HG03060 (cell line): Measurements from ENCODE around the gene ELF1.

ENCODE experiments used
- ATAC-seq: cut with Tn5 transposase; IDR thresholded peaks from one replicate; pipeline ENCODE4 v1.9.1; 2021; ENCODE audit warnings: low read depth, moderate number of reproducible peaks; ENCODE audit not compliant: unreplicated experiment

The ELF1 gene

DNA sequence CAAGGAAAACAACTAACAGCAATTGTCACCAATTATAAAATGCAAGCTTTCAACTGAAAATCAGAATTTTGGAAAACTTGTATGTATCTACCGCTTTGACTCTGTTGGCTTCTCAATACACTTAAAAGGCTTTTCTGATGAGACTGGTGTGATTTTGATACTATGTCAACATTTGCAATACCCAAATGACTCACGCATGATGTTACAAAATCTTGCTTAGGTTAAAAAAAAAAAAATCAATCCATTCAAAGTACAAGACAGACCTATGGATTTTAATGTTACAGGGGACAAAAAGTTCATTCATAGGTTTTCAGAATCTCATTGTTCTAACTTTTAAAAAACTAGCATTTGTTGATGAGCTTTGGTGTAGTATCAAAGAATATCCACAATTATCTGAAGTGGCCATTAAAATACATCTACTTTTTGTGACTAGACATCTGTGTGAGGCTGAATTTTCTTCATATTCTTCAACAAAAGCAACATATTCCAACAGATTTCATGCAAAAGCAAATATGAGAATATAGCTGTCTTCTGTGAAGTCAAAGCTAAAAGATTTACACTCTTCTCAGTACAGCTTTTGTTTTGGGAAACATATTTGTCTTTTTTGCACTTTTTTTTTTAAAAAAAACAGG, 10.7 kb downstream of the ELF1 start:
- ATAC-seq, result no peak

DNA sequence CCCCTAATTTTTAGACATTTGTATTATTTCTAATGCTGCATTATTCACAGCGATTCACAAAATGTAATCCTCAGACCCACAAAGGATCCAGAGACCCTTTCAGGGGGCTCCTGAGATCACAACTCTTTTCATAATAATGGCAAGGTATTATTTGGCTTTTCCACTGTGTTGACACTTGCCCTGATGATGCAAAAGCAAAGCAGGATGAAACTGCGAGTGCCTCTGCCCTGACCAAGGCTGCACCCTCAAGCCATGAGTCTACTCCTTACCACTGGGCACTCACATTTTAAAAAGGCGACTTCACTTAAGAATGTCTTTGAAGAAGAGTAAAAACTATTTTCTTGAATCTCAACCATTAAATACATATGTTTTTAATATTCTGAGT, 11.4 kb downstream of the ELF1 start:
- ATAC-seq, result no peak

DNA sequence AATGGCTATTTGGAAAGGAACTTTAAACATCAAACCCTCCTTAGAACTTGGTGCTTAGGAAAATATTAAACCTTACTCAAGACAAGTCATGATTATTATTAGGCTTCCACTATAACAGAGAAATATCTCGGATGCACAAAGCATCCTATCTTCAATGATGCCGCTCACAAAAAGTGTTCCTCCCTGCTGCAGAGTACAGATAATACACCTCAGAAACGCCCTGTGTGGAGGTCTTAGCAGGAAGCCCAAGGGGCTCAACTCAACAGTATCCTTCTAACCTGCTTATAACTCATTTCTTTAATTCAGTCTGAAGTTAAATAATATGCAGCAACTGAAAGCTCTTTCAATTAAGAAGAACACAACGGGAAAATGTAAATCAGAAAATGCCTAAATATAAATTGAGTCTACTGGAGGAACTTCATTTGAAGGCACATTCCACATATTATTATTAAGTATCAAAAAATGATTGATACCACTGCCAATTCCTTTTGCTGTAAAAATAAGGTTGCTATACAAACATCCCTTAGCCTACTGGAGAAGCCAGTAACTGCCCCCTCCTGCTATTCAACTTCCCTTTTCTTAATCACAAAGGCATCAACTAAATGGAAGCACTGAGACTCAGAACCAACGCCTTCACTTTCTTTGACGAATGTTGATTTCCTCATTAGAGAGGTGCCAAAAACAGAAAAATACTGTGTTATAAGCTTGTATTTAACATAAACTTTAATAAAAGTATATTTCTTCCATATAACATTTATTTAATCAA, 12.0 kb downstream of the ELF1 start:
- no peak for ATAC-seq

DNA sequence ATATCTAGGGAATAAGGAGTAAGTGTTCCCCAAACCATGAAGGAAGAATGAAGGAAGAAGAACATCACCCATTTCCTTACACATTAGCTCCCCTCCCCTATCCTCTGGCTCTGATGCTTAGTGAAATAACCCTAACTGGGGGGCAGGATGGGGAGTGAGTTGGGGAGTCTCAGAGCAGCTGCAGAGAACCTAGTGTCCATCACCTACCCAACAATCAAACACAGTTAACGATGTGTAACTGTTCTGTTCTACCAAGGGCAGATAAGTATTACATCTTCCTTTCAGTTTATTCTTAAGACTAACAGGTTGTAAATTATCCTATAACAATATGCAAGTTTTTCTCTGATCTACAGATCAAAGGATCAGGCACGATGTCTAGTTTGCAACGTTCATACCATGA, 12.8 kb downstream of the ELF1 start:
- ATAC-seq, result no peak

DNA sequence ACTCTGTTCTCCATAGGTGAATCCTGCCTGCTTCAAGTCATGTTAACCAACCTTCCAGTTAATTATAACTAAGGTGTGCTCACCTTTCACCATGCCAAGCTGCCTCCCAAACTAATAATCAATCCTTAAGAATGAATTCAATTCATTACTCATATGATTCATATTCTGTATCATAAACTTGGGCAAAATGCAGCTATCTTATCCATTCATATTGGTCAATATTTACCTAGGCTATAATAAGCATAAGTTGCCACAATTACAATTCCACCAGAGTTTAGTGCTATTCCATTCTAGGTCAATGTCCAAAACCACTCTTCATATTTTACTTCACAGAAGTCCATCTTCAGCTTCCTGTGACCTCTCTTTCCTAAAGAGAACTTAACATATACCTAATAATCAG, 13.4 kb downstream of the ELF1 start:
- ATAC-seq, result no peak

DNA sequence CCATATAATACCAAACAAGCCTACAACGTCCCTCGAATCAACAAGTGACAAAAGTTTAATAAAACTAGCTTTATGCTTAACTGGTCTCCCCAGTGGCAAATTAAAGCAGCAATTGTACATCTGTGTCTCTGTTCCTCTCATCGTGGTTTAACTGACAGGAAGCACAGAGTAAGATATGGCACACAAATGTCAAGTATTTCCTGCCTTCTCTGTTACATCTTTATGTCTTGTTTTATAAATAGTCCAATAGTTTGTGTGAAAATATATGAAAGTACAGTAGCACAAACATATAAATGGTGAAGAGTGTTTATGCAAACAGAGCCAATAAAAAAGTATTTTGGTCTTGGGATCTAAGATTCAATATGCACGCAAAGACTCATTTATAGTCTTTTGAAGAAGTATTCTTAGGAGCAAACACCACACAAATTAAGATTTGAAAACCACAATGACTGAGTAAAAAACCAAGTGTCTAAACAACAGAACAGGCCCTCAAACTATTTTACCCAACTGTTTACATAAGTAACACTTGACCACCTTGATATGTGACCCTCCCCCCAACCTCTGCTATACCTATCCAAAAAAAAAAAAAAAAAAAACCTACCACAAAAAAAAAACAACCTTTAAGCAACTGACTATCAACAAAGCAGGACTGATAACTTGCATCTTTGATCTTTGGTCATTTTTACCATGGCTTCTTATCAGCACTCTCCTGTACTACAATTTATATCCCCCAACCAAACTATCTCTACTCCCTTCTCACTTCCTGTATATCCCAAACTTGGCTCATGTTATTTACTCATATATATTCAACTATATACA, 14.0 kb downstream of the ELF1 start:
- ATAC-seq, result peak; percentile 66

DNA sequence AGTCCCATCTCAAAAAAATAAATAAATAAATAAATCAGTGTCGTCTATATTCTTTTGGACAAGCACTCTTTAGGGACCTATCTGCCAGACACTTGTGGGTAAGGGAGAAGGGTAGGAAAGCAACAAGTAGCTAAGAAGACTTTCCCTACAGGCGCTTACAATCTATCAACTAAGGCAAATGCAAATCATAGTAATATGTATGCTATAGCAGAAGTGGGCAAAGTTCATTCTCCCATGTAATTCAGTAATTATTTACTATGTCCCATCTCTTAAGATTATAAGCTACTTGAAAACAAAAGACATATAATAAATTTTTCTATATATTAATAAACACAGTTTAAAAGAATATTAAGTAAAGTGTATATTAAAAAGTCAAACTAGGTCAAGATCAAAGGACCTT, 16.5 kb downstream of the ELF1 start:
- ATAC-seq, result no peak

DNA sequence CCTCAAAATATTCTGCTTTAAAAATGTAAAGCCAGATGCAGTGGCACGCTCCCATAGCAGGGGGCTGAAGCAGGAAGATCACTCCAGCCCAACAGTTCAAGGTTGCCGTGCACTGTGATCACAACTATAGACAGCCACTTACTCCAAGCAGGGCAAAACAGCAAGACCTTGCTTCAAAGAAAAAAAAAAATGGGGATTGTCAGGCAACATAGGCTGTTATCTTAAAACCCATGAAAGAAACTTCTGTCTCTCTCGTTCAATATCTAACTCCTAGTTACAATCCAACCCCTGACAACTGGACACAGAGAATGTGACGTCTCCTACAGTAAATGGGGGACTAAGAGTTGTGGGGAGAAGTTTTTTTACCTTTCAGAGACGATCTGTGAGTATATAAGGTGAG, 17.4 kb downstream of the ELF1 start:
- no peak for ATAC-seq

DNA sequence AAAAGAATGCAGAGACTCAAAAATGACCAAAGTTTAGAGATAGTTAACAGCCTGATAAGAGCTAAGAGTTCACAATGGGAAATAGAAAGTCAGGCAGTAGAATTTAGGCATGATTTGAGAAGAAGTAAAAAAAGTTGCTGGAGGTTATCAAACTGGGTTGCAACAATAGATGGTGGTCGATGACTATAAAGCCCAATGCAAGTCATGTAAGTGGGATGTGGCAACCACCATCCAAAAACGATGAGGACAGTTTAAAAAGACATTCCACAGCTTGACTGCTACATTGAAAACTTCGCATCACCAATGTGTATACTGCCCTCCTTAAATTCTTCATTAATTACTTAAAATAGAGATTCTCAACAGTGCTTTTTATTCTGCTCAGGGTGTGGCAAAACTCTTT, 19.7 kb downstream of the ELF1 start:
- no peak for ATAC-seq

DNA sequence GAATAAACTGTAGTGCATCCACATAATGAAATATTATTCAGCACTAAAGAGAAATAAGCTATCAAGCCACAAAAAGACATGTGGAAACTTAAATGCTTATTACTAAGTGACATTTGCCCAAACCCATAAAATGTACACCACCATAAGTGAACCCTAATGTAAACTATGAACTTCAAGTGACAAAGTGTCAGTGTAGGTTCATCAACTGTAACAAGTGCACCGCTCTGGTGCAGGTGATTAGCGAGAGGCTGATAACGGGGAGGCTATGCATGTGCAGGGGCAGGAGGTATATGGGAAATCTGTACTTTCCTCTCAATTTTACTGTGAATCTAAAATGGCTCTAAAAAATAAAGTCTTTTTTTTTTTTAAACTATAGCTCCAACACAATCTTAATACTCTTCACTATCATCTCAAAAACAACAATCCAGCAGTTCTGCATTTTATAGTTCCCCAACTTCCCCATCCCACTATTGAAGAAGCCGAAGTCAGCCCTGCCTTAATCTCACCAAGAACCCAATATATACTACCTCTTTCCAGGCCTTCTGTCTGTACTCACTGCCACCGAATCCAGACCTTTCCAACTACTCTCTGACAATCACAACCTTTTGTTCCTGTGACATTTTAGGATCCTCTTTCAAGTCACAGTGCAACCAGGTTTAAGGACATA, 22.6 kb downstream of the ELF1 start:
- no peak for ATAC-seq

DNA sequence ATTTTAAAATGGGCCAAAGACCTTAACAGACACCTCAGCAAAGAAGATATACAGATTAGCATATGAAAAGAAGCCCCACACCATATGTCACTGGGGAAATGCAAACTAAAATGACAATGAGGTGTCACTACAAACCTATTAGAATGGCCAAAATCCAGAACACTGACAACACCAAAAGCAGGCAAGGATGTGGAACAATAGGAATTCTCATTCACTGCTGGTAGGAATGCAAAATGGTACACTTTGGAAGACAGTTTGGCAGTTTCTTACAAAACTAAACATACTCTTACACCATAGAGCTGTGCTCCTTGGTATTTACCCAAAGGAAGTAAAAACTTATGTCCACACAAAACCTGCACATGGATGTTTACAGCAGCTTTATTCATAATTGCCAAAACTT, 23.1 kb downstream of the ELF1 start:
- ATAC-seq, result no peak

DNA sequence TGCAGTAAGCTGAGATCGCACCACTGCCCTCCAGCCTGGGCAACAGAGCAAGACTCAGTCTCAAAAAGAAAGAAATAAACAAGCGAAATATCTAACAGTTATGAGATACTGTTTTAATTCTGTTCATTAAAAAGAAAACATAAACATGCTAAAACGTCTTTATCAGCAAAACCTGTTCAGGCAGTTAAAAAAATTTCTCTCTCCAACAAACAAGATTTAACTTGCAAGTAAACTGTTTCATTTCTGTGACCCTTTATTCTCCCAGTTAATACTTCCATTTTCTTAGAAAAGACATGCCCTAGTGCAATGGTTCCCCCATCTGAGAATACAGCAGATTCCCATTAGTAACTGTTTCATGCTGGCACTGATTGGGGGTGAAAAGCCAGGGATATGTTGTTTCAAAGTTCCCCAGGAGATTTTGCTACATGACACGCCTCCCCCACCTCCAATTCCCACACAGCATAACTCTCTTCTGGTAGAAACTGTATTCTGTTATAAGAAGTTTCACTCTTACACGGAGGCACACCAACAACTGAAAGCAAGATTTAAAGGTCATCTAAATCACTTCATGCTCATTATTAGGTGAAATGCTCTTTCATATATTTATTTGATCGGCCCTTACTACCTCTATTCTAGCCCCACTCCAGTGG, 24.4 kb downstream of the ELF1 start:
- ATAC-seq, result peak; percentile 49

DNA sequence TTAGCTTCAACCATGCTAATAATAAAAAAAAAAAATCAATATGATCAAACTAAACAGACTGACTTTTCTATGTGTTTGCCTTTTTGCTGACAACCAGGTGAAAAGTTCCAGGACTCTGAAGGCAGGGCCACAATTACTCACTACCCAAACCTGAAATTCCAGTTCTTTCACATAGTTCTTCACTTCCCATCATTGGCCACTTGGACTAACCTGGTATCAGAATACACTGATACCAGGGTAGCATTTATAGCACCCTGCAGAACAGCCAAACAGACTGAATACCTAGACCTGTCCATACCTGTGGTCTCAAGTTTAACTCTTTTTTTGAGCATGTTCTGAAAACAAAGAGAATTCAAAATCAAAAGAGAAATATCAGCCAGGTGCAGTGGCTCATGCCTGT, 25.1 kb downstream of the ELF1 start:
- no peak for ATAC-seq

DNA sequence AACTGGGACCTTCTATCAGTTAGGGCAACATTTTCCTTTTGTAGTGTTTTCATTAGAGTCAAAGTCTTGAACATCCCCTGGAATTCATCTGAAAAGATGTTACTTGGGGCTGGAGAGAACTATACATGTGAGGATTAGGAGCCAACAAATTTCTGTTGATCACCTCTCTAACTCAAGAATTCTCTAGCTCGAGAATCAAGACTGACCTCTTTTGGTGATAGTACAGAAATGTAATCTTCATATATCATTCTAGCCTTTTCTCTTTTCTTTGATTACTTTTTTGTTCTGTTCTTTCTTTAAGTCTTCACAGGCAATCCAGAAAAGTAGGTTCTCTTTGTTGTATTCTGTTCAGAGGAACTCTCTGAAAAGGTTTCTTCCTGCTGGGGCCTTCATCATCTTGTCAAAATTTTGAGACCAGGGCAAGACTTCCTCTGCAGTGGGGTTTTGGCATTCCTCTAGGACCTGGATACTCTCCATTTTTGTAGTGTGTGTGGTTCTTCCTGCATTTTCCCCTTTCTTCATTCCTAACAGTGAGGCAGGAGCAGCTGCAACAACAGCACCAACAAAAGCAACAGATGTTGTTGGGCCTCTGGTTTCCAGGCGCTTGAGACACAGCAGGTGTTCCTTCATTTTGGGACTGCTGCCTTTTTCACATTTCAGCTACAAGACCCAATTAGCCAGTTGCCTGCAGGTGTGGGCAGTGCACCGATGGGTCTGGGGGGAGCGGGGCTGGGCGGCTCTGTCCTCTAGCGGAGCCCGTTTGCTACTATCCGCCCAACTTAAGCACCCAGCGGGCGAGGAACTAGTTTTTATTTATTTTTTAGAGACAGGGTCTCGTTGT, 26.2 kb downstream of the ELF1 start:
- no peak for ATAC-seq

DNA sequence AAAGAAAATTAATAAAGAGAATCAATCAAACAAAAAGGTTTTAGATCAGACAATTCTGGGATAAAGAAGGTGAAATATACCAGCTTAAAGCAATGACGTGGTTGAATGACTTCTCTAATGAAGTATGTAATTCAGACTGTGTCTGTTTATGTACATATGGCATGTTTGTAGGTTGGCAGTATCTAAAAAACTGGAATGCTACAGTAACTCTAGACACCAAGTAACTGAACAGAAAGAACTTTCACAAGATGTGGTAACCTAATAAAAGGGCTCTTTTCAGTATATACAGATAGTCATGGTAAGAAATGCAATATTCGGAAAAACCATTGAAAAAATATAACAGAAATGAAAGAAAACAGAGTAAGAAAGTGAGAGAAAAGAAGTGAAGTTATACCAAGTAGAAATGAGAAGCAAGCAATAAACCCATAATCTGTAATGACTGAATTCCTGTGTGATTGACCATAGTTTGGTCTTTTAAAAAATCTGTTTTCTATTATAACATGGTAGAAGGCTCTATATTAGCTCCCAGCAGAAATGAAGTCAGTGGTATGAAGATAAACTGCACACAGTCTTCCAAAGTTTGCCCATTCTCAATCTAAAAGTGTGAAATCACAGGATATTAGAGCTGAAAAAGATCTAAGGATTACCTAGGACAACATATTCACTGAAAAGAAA, 31.4 kb downstream of the ELF1 start:
- ATAC-seq, result no peak

DNA sequence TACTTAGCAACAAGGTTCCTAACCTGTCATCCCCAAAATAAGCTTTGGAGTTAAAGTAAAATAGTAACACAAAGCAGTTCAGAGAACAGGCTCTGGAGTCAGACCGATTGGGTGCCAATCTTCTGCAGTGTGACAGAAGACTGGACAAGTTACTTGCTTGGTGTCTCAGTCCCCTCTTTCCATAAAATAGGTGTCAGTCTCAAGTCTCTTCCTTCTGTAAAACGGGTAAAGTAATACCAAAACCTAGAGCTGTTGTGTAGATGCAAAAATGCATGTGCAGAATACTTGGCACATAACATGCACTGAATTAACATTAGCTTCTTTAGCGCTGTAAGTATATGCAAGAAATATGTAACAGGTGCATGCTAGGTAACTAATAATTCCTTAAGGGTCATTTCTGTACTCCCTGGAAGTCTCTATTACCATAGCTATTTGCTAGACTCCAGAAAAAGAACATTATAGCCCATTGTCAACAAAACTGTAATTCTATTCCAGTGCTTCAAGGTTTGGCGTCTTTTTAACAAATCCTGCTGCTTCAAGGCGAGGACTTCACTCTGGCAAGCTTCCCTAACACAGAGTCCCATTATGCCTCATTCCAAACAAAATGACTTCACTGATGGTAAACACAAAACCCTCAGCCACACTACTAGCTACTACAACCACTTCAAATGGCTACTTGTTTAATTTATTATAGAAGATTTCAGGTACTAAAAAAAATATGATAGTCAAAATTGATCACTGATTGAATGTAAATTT, 32.8 kb downstream of the ELF1 start:
- no peak for ATAC-seq

DNA sequence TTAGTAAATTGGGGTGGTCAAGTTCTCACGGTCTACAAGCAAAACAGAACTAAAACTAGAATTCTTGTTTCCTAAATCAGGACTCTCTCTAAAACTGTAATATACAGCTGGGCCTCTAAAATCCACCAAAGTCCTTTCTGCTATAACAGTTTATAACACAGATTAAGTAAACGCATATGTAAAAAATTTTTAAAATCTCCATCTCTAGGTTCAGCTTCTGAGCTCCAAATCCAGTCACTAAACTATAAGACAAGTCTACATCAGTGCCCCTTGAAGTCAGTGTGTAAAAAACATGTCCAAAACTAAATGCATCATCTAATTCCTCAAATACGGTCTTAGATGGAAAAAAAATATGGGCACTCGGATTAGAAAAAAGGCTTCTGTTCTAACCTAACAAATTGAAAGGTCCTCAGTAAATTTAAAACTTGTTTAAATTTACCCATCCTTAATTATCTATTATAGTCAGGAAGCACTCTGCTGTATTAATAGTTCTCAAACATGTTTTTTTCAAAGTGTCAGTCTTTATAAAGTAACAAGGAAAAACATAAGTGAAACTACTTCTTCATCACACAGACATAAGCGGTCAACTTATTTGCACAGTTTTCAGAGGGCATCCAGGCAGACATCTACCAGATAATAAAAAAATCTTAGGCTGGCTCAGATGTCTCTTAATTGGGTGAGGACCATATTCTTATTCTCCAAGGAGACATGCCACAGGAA, 33.6 kb downstream of the ELF1 start:
- no peak for ATAC-seq
